ENCODE measurements around the gene HIPK4.

GRCh38 chr19:40425450-40426287 lies 35.7 kb upstream of the HIPK4 start, which contains the start of gene SERTAD1:
- no peak for TF ChIP-seq USF2 (CRISPR knock-in tag; IDR thresholded peaks at IDR 0.05)
- no peak for TF ChIP-seq ESRRA (CRISPR knock-in tag; IDR thresholded peaks at IDR 0.05; ENCODE audit: borderline replicate concordance)

All from WTC11 (cell line).